Natural killer cell (primary cell): ENCODE measurements around the gene AP3S2. TPM values are rescaled to one million over a fixed set of nuclear protein-coding genes. Genes with fewer than 3 reads are reported as not detected.

Source experiments
- ATAC-seq, 3 donors: fragments of 150-1000 bp in 2 of 3; fragments of 200-7000 bp in 1 of 3; cut with Tn5 transposase; 1 replicate in 1 of 3; 2 replicates in 2 of 3; pipeline ENCODE4 v1.10.0; 2021; ENCODE audit warnings: mild to moderate bottlenecking in 2 of 3, moderate library complexity in 2 of 3
- DNase-seq, 2 donors: peaks; one replicate each; pipeline versions ENCODE4 v3.0.0 to v3.0.0-alpha.2; 2013 to 2021; ENCODE audit warnings: mixed read lengths in 1 of 2
- H3K27ac ChIP-seq: one replicate; pipeline ENCODE4 v1.5.1; 2013; ENCODE audit warnings: mild to moderate bottlenecking, low read length
- H3K27me3 ChIP-seq: one replicate; pipeline ENCODE4 v1.6.1; 2013; ENCODE audit warnings: low read length; ENCODE audit not compliant: control insufficient read depth, insufficient read depth
- H3K36me3 ChIP-seq: one replicate; pipeline ENCODE4 v1.6.1; 2013; ENCODE audit warnings: low read length; ENCODE audit not compliant: control insufficient read depth, insufficient read depth
- H3K4me1 ChIP-seq: one replicate; pipeline ENCODE4 v1.6.1; 2013; ENCODE audit warnings: low read length; ENCODE audit not compliant: control insufficient read depth, insufficient read depth
- H3K4me3 ChIP-seq: one replicate; pipeline ENCODE4 v1.5.1; 2013; ENCODE audit warnings: low read length
- H3K9me3 ChIP-seq: one replicate; pipeline ENCODE4 v1.6.1; 2013; ENCODE audit warnings: low read length; ENCODE audit not compliant: control insufficient read depth, insufficient read depth
- H3K27ac Mint-ChIP-seq, 2 donors: one replicate each; pipeline ENCODE4 v1.8.0; 2022; ENCODE audit warnings: mild to moderate bottlenecking in 2 of 2, mixed read lengths in 2 of 2, moderate library complexity in 1 of 2
- H3K27me3 Mint-ChIP-seq, 2 donors: one replicate each; pipeline ENCODE4 v1.8.0; 2022; ENCODE audit warnings: low read depth in 2 of 2, mixed read lengths in 2 of 2
- H3K36me3 Mint-ChIP-seq: one replicate; pipeline ENCODE4 v1.8.0; 2022; ENCODE audit warnings: mixed read lengths
- H3K4me1 Mint-ChIP-seq, 2 donors: one replicate each; pipeline ENCODE4 v1.8.0; 2022; ENCODE audit warnings: mixed read lengths in 2 of 2
- H3K4me3 Mint-ChIP-seq: one replicate; pipeline ENCODE4 v1.8.0; 2022; ENCODE audit warnings: mild to moderate bottlenecking, moderate library complexity, mixed read lengths
- H3K9me3 Mint-ChIP-seq, 2 donors: one replicate each; pipeline ENCODE4 v1.8.0; 2022; ENCODE audit warnings: mixed read lengths in 2 of 2
- WGBS: methylation state at CpG from one replicate; pipeline ENCODE4 v1.1.7; 2013; ENCODE audit warnings: missing lambda C conversion rate; ENCODE audit not compliant: insufficient coverage; 5-methylcytosine and 5-hydroxymethylcytosine counted together
- intact Hi-C: fragments of 100-400 bp; cut with micrococcal nuclease; formaldehyde crosslinking; loops from one replicate; pipeline ENCODE4 v1.14.2; 2022
- total RNA-seq, 4 donors: library from RNA; stranded (reverse); fragments of 120-200 nt in 1 of 4; gene quantifications; one replicate each; pipeline versions ENCODE4 v1.2.3 to v1.2.4, GENCODE V29; 2013 to 2022
- TF ChIP-seq, protein P1 (sequence below): fragments of 200-600 bp; IDR thresholded peaks from one replicate; pipeline ENCODE4 v1.8.0; 2022; ENCODE audit warnings: antibody characterized with exemption

AP3S2 gene
- total RNA-seq, 3 donors from 2014 or later (not counting 1 experiment from before 2014, with no cell fraction given): 28.4 to 38.2 (median 36.8) TPM

DNA sequence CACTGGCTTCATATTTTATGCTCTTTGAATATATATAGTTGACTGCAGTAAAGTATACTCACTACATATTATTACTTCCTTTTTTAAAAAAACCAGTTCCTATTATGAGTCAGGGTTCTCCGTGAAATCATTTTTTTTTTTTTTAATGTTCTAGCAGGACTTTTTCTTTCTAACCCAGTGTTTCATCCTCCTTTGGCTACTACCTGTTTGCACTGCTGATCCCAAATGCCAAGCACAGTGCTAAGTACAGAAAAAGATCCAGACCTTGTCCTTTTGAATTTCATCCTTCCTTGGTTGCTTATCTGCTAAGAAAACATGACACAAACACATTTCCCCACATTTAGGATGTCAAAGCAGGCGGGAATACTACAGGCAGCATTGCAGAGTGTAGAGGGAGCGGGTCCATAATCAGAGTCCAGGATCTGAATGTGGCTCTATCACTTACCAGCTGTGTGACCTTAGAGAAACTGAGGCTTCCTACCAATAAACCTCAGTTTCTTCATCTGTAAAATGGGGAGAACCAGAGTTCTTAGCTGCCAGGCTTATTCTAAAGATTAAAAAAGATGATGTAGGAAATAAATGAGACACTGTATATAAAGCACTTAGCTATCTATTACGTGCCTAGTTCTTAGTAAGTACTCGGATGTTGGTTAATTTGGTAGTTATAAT is 42.0 kb downstream of the AP3S2 start:
- H3K27ac Mint-ChIP-seq: peak overlapping the region; percentile 8 to 15

GRCh38 chr15:89848970-89849292 is 44.9 kb downstream of the AP3S2 start:
- Histone ChIP-seq H3K9me3 (no peaks in the 10 kb centered on the region), H3K4me3 (no peak overlapping the region), H3K27ac (peak overlapping the region; percentile 16), H3K36me3 (peaks cover 18% of the 10 kb centered on the region), H3K27me3 (no peaks in the 10 kb centered on the region), H3K4me1 (no peaks in the 10 kb centered on the region)
- Mint-ChIP-seq H3K27me3 (no peaks in the 10 kb centered on the region), H3K9me3 (no peaks in the 10 kb centered on the region), H3K36me3 (no peaks in the 10 kb centered on the region), H3K4me3 (no peak overlapping the region), H3K4me1 (peaks cover 0 to 4% of the 10 kb centered on the region in 2 donors), H3K27ac (no peak overlapping the region)
- 83% methylated on average over 1 of the region's 2 CpGs for whole genome bisulfite sequencing
- DNase-seq: no peak
- no peak for ATAC-seq
- TF ChIP-seq, protein P1, sequence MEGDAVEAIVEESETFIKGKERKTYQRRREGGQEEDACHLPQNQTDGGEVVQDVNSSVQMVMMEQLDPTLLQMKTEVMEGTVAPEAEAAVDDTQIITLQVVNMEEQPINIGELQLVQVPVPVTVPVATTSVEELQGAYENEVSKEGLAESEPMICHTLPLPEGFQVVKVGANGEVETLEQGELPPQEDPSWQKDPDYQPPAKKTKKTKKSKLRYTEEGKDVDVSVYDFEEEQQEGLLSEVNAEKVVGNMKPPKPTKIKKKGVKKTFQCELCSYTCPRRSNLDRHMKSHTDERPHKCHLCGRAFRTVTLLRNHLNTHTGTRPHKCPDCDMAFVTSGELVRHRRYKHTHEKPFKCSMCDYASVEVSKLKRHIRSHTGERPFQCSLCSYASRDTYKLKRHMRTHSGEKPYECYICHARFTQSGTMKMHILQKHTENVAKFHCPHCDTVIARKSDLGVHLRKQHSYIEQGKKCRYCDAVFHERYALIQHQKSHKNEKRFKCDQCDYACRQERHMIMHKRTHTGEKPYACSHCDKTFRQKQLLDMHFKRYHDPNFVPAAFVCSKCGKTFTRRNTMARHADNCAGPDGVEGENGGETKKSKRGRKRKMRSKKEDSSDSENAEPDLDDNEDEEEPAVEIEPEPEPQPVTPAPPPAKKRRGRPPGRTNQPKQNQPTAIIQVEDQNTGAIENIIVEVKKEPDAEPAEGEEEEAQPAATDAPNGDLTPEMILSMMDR: no peak
- intact Hi-C loops: no loop called here

More for the DNA sequence above, 42.0 kb downstream of the AP3S2 start:
- no peaks in the 10 kb centered on the region for H3K9me3 ChIP-seq
- Mint-ChIP-seq H3K9me3 (no peaks in the 10 kb centered on the region), H3K4me3 (no peak overlapping the region), H3K27me3 (no peaks in the 10 kb centered on the region), H3K36me3 (no peaks in the 10 kb centered on the region), H3K4me1 (peaks cover 0 to 4% of the 10 kb centered on the region in 2 donors)
- no peaks in the 10 kb centered on the region for H3K4me1 ChIP-seq
- no peak overlapping the region for H3K27ac ChIP-seq
- no peak overlapping the region for H3K4me3 ChIP-seq
- TF ChIP-seq, protein P1: no peak
- WGBS: 76% methylated on average over 4 of the region's 5 CpGs
- ATAC-seq (no peak), DNase-seq (no peak)
- intact Hi-C loops: no loop called here
- peaks cover 16% of the 10 kb centered on the region for H3K36me3 ChIP-seq
- H3K27me3 ChIP-seq: no peaks in the 10 kb centered on the region

DNA sequence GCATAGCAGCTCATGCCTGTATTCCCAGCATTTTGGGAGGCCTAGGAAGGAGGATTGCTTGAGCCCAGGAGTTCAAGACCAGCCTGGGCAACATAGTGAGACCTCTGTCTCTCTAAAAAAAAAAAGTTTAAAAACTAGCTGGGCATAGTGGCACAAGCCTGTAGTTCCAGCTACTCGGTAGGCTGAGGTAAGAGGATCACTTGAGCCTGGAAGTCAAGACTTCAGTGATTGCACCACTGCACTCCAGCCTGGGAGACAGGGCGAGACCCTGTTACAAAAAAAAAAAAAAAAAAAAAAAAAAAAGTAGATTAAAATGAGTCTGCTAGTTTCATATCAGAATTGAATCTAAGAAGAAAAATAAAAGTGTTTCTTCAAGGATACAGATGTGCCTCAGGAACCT is 46.7 kb downstream of the AP3S2 start:
- Mint-ChIP-seq H3K27ac (no peak overlapping the region), H3K27me3 (no peaks in the 10 kb centered on the region), H3K36me3 (no peaks in the 10 kb centered on the region), H3K9me3 (no peaks in the 10 kb centered on the region), H3K4me3 (no peak overlapping the region), H3K4me1 (peaks cover 0 to 4% of the 10 kb centered on the region in 2 donors)
- Histone ChIP-seq H3K27ac (no peak overlapping the region), H3K36me3 (peaks cover 12% of the 10 kb centered on the region), H3K4me3 (no peak overlapping the region), H3K9me3 (no peaks in the 10 kb centered on the region), H3K27me3 (no peaks in the 10 kb centered on the region), H3K4me1 (no peaks in the 10 kb centered on the region)
- DNase-seq (no peak), ATAC-seq (no peak)
- intact Hi-C loops: no loop called here
- TF ChIP-seq, protein P1: no peak
- WGBS: 84% methylated on average over 2 of the region's 2 CpGs
